Subcutaneous adipose tissue (tissue), 4 donors: ENCODE measurements around the gene CSNK1A1. TPM values are rescaled to one million over a fixed set of nuclear protein-coding genes. Genes with fewer than 3 reads are reported as not detected.

ENCODE experiments used
- CTCF ChIP-seq: fragments of 450-650 bp; IDR thresholded peaks from one replicate; pipeline ENCODE4 v1.5.1; 2016; ENCODE audit warnings: low read depth, mild to moderate bottlenecking, control low read depth, antibody characterized with exemption, moderate library complexity
- total RNA-seq, 4 donors: library from RNA; depleted of rRNA; stranded (reverse); fragments of >200 nt; gene quantifications; one replicate each; pipeline ENCODE4 v1.1.0, GENCODE V29; 2016

The CSNK1A1 gene
- total RNA-seq, 4 donors from 2014 or later = 149 to 210 (median 162) TPM

GRCh38 chr5:149448831-149449714 lies 102.2 kb downstream of the CSNK1A1 start:
- no peak for TF ChIP-seq CTCF

- no peak for TF ChIP-seq CTCF
These were observed 102.8 kb downstream of the CSNK1A1 start for GRCh38 chr5:149448431-149448830.

DNA sequence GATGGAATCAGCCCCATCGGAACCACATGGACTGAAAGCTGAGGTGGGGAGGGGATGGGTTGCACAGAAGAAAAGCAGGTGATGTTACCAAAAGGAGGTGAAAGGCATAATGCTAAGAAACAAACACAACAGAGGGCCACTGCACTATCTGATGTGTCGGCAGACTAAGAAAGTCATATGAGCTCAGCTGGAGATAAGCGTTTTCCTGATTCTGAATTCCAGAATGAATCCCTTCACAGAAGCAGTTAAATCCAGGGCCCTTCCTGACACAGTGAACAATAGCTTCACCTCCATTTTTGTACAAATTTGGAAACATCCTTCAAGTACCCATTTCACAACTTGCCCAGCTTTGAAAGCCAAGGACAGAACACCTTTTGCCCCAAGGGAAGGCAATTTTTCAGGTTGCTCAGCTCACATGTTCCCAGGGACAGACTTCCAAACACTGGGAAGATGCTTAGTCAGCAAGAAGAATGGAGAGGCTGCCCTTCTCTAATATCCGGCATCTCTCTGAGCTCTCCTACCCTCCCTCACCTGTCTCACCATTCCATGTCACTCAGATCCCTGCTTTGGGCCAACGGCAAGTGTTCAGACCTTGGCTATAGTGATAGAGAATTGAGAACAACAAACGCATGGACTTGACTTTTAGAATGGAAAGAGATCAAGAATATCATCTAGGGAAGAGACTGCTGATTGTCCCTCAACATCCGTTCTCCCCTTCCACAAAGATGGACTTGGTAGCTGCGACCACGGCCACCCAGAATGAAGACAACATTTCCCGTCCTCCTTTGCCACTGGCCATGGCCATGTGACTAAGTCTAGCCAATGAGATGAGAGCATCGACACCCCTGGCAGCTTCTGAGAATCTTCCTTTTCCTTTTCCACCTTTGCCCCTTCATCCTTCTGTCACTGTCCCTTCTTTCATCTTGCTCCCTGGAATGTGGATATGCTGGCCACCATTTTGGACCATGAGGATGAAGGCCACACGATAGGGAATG lies 103.6 kb downstream of the CSNK1A1 start:
- no peak for TF ChIP-seq CTCF

GRCh38 chr5:149445739-149446369 lies 105.4 kb downstream of the CSNK1A1 start:
- TF ChIP-seq CTCF = no peak

DNA sequence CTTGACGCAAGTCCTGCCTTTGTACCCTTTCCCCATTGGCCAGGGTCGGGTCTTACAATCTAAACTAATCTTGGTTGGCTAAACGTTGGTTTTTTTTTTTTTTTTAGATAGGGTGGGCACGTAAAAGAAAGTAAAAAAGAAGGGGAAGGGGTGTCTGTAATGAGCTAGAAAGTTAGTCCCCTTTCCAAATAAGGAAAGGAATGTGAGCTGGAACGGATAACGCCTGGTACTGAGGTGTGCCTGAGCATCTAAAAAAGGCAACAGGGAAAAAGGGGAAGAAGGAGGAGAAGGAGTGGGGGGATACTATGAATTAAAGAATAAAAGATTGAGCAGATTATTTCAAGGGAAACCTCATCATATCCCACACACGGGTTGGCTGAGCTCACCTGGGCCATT lies 105.9 kb downstream of the CSNK1A1 start:
- TF ChIP-seq CTCF = no peak

DNA sequence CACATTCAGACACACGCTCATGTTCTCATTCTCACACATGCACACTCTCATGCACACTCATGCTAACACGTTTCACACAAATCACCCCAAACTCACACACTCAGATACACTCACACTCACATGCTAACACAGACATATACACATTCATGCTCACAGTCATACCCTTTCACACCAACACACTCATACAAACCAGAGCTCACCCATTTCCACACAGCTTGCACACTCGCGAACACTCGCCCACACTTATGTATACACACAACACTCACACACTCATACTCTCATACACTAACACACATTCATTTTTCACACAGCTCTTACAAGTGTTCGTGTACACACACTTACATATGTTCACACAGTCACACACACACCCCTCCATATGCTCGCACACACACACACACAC lies 108.0 kb downstream of the CSNK1A1 start:
- no peak for TF ChIP-seq CTCF
